Psoas muscle (tissue), 8 donors: ENCODE results near the gene BCL11B. TPM values are rescaled to one million over a fixed set of nuclear protein-coding genes. Genes with fewer than 3 reads are reported as not detected.

Experiments
- ATAC-seq, 4 donors: fragments of 200-7000 bp; cut with Tn5 transposase; one replicate each; pipeline ENCODE4 v1.9.1; 2020; ENCODE audit warnings: moderate library complexity in 3 of 4, mild to moderate bottlenecking in 2 of 4
- DNase-seq, 2 donors: peaks; one replicate each; pipeline ENCODE4 v3.0.0-alpha.2; 2020
- H3K27ac ChIP-seq: fragments of 200-600 bp; one replicate; pipeline ENCODE4 v1.8.0; 2022
- H3K27me3 ChIP-seq, 3 donors: fragments of 200-600 bp in 1 of 3; one replicate each; pipeline versions ENCODE4 v1.6.1 to v1.8.0; 2013 to 2022; ENCODE audit warnings: low read length in 2 of 3, mild to moderate bottlenecking in 2 of 3, moderate library complexity in 1 of 3; ENCODE audit not compliant: insufficient read depth in 3 of 3
- H3K36me3 ChIP-seq, 2 donors: fragments of 200-600 bp in 1 of 2; one replicate each; pipeline versions ENCODE4 v1.6.1 to v1.8.0; 2013 to 2022; ENCODE audit warnings: low read depth in 1 of 2, mild to moderate bottlenecking in 1 of 2, moderate library complexity in 1 of 2; ENCODE audit not compliant: insufficient read depth in 1 of 2
- H3K4me1 ChIP-seq: fragments of 200-600 bp; one replicate; pipeline ENCODE4 v1.8.0; 2022
- H3K4me3 ChIP-seq: fragments of 200-600 bp; one replicate; pipeline ENCODE4 v1.8.0; 2022; ENCODE audit warnings: mild to moderate bottlenecking
- H3K9me3 ChIP-seq: fragments of 200-600 bp; one replicate; pipeline ENCODE4 v1.8.0; 2022
- CTCF ChIP-seq: fragments of 200-600 bp; IDR thresholded peaks from one replicate; pipeline ENCODE4 v1.8.0; 2022; ENCODE audit warnings: antibody characterized with exemption
- WGBS, 3 donors: extraction: QIAGEN DNeasy Blood & Tissue Kit; methylation state at CpG; one replicate each; pipeline versions ENCODE4 v1.1.6 to v1.1.7; 2013; 5-methylcytosine and 5-hydroxymethylcytosine counted together
- intact Hi-C, 2 donors: fragments of 100-400 bp; cut with DNase I; formaldehyde crosslinking; loops; one replicate each; pipeline versions ENCODE4 v1.11.0 to v1.14.2; 2022
- polyA plus RNA-seq, 3 donors: library from polyadenylated mRNA; stranded (reverse); fragments of 200-250 nt; gene quantifications; one replicate each; pipeline ENCODE4 v1.2.3, GENCODE V29; 2013
- total RNA-seq, 4 donors: library from RNA; stranded (reverse); fragmentation: NEBNext Ultra II Directional in 2 of 4; extraction: Animal tissue kit (Norgen Biotek cat#: 25700) in 2 of 4; gene quantifications; one replicate each; pipeline versions ENCODE4 v1.2.1 to v1.2.4, GENCODE V29; 2021 to 2023
- donor health status: healthy with polysubstance abuse.
- donor health status: DM: no; HTN: no; CAD: no; lungs with moderate emphysema.
- donor health status: Bipolar disorder and iron deficiency.
- donor health status: healthy.
- donor health status: DM: yes; HTN: yes; CAD: no.
- donor health status: DM: no; HTN: no; CAD: no.
- donor health status: DM: no; HTN: no; CAD: no.
- donor health status: DM: yes; HTN: yes; CAD: no.

The BCL11B gene
- total and polyA plus RNA-seq, 7 donors = 0.01 to 0.34 (median 0.15) TPM; not detected in 2

- no peak for TF ChIP-seq CTCF
- Histone ChIP-seq H3K4me3 (no peak overlapping the region), H3K4me1 (no peaks in the 10 kb centered on the region), H3K9me3 (peaks cover 5% of the 10 kb centered on the region), H3K27ac (no peak overlapping the region), H3K27me3 (peaks cover 0 to 12% (median 10%) of the 10 kb centered on the region in 3 donors), H3K36me3 (no peaks in the 10 kb centered on the region)
- intact Hi-C loops = no loop called here
- WGBS, 3 donors = 79 to 94% (median 94%) methylated on average over 3 of the region's 3 CpGs
- DNase-seq (no peak), ATAC-seq (no peak)
These were observed 39.2 kb downstream of the BCL11B start for GRCh38 chr14:99232714-99233214.

GRCh38 chr14:99231850-99232713 lies 39.9 kb downstream of the BCL11B start:
- no peak for TF ChIP-seq CTCF
- no peak for ATAC-seq
- Histone ChIP-seq H3K4me3 (no peak overlapping the region), H3K9me3 (peaks cover 5% of the 10 kb centered on the region), H3K27ac (no peak overlapping the region), H3K36me3 (no peaks in the 10 kb centered on the region), H3K4me1 (no peaks in the 10 kb centered on the region), H3K27me3 (peaks cover 0 to 12% (median 10%) of the 10 kb centered on the region in 3 donors)
- DNase-seq = no peak
- intact Hi-C loops = no loop called here
- 46 to 56% (median 54%) methylated on average over 21 of the region's 21 CpGs for WGBS, 3 donors

GRCh38 chr14:99231161-99231849 lies 40.7 kb downstream of the BCL11B start:
- Histone ChIP-seq H3K4me1 (no peaks in the 10 kb centered on the region), H3K27ac (no peak overlapping the region), H3K27me3 (peaks cover 0 to 10% (median 9%) of the 10 kb centered on the region in 3 donors), H3K9me3 (peaks cover 5% of the 10 kb centered on the region), H3K36me3 (no peaks in the 10 kb centered on the region), H3K4me3 (no peak overlapping the region)
- intact Hi-C loops = no loop called here
- no peak for TF ChIP-seq CTCF
- no peak for ATAC-seq
- no peak for DNase-seq
- 51 to 59% (median 52%) methylated on average over 32 to 38 of the region's 38 CpGs for WGBS, 3 donors

- H3K4me3 ChIP-seq = peak overlapping the region; percentile 22
- intact Hi-C loops = no loop called here
- H3K27ac ChIP-seq = peak overlapping the region; percentile 23
- H3K36me3 ChIP-seq = no peaks in the 10 kb centered on the region
- H3K27me3 ChIP-seq = peaks cover 0 to 12% (median 9%) of the 10 kb centered on the region in 3 donors
- no peaks in the 10 kb centered on the region for H3K4me1 ChIP-seq
- no peak for TF ChIP-seq CTCF
- no peak for DNase-seq
- ATAC-seq = peak in 3 of 4 donors; percentile 18 to 57 (median 32)
- peaks cover 5% of the 10 kb centered on the region for H3K9me3 ChIP-seq
- WGBS, 3 donors = 62 to 72% (median 63%) methylated on average over 22 to 23 of the region's 23 CpGs
These were observed 41.5 kb downstream of the BCL11B start for GRCh38 chr14:99230208-99231151.
